Thoracic aorta (tissue), 2 donors: ENCODE measurements around the gene FKBP5. TPM values are rescaled to one million over a fixed set of nuclear protein-coding genes. Genes with fewer than 3 reads are reported as not detected.

Experiments used
- ATAC-seq: fragments of 150-250 bp; one replicate; pipeline ENCODE4 v1.8.0; 2017; ENCODE audit warnings: low read depth; ENCODE audit not compliant: insufficient number of reproducible peaks, low FRiP score
- DNase-seq: peaks from one replicate; pipeline ENCODE4 v3.0.0-alpha.2; 2020; ENCODE audit warnings: low spot score
- H3K27ac ChIP-seq, 2 donors: fragments of 200-600 bp; sonication (generic); 1 replicate in 1 of 2; 2 replicates in 1 of 2; pipeline ENCODE4 v1.5.1; 2016; ENCODE audit warnings: mild to moderate bottlenecking in 2 of 2, moderate library complexity in 2 of 2
- H3K27me3 ChIP-seq: fragments of 200-600 bp; sonication (generic); replicated peaks from 2 replicates; pipeline ENCODE4 v1.6.0; 2016; ENCODE audit warnings: mild to moderate bottlenecking; ENCODE audit not compliant: insufficient read depth
- H3K36me3 ChIP-seq: fragments of 200-600 bp; sonication (generic); one replicate; pipeline ENCODE4 v1.5.1; 2016
- H3K4me1 ChIP-seq, 2 donors: fragments of 200-600 bp; sonication (generic); 1 replicate in 1 of 2; 2 replicates in 1 of 2; pipeline versions ENCODE4 v1.5.1 to v1.6.0; 2016; ENCODE audit warnings: low read depth in 2 of 2, mild to moderate bottlenecking in 1 of 2; ENCODE audit not compliant: control insufficient read depth in 1 of 2
- H3K4me3 ChIP-seq: fragments of 200-600 bp; sonication (generic); 2 replicates; pipeline ENCODE4 v1.5.1; 2016; ENCODE audit warnings: mild to moderate bottlenecking
- H3K9me3 ChIP-seq: fragments of 200-600 bp; sonication (generic); 2 replicates; pipeline ENCODE4 v1.5.1; 2016
- CTCF ChIP-seq: fragments of 200-600 bp; sonication (generic); IDR thresholded peaks from one replicate; pipeline ENCODE4 v1.5.1; 2019; ENCODE audit warnings: antibody characterized with exemption
- total RNA-seq, 2 donors: library from RNA; depleted of rRNA; stranded (reverse); fragments of >200 nt; gene quantifications; one replicate each; pipeline versions ENCODE4 v1.1.0 to v1.2.3, GENCODE V29; 2016

FKBP5 gene
- total RNA-seq, 2 donors from 2014 or later: 156 to 271 TPM

DNA sequence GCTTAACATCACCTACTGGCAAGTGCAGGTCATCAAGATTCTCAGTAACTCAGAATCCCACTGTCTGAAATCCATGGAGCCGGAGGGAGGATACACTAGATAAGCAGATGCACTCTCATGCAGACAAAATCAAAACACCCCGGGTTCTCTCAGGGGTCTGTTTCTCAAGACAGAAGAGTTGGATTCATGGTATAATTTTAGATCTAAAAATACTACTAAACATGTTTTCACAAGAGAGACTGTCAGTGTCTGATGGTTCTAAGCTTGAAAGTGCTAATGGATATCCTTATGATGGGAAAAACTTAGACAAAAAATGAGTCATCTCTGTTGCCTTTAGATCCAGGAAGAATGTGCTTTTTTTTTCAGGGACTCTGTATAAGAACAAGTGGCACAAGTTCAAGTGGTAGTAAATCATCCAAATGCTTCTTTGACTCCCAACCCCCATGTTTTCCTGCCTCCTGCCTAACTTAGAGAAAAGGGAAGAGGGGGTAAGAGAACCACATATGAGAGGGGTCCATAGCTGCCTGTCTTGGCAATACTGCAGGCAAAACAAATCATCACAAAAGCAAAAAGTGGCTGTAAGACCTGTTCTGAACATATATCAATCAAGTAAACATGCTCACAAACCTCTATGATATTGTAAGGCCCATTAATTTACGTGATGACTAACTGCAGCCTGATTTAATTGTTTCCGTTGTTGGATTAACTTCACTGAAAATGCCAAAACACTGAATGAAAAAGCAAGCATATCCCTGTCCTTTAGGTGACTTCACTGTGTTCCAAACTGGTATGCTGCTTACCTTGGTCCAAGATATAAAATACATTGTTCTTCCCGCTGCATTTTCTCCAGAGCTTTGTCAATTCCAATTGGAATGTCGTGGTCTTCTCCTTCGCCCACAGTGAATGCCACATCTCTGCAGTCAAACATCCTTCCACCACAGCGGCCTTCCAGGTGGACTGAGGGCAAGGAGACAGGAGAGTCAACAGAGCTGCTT lies 92.0 kb downstream of the FKBP5 start:
- Histone ChIP-seq H3K36me3 (peaks cover 47% of the 10 kb centered on the region), H3K9me3 (no peaks in the 10 kb centered on the region), H3K4me1 (peaks cover 71 to 83% of the 10 kb centered on the region in 2 donors), H3K4me3 (no peak overlapping the region), H3K27ac (peak overlapping the region in 1 of 2 donors; percentile 45), H3K27me3 (no peaks in the 10 kb centered on the region)
- ATAC-seq: no peak
- DNase-seq: no peak
- no peak for TF ChIP-seq CTCF

GRCh38 chr6:35594503-35595186 lies 94.1 kb downstream of the FKBP5 start:
- ATAC-seq (no peak), DNase-seq (no peak)
- Histone ChIP-seq H3K36me3 (peaks cover 53% of the 10 kb centered on the region), H3K4me1 (peaks cover 72 to 83% of the 10 kb centered on the region in 2 donors), H3K4me3 (no peak overlapping the region), H3K27ac (no peak overlapping the region), H3K27me3 (no peaks in the 10 kb centered on the region), H3K9me3 (no peaks in the 10 kb centered on the region)
- no peak for TF ChIP-seq CTCF

- DNase-seq (no peak), ATAC-seq (no peak)
- Histone ChIP-seq H3K4me1 (peaks cover 67 to 83% of the 10 kb centered on the region in 2 donors), H3K9me3 (no peaks in the 10 kb centered on the region), H3K27ac (peak overlapping the region; percentile 95), H3K36me3 (peaks cover 65% of the 10 kb centered on the region), H3K4me3 (no peak overlapping the region), H3K27me3 (no peaks in the 10 kb centered on the region)
- no peak for TF ChIP-seq CTCF
These were observed 96.5 kb downstream of the FKBP5 start for GRCh38 chr6:35592178-35592577.

GRCh38 chr6:35590622-35591066 lies 98.1 kb downstream of the FKBP5 start:
- DNase-seq (no peak), ATAC-seq (peak; percentile 79)
- H3K27ac ChIP-seq: peak overlapping the region; percentile 95
- no peaks in the 10 kb centered on the region for H3K27me3 ChIP-seq
- TF ChIP-seq CTCF: no peak
- H3K9me3 ChIP-seq: no peaks in the 10 kb centered on the region
- H3K36me3 ChIP-seq: peaks cover 61% of the 10 kb centered on the region
- peaks cover 69 to 84% of the 10 kb centered on the region in 2 donors for H3K4me1 ChIP-seq
- no peak overlapping the region for H3K4me3 ChIP-seq

GRCh38 chr6:35589904-35590303 lies 98.8 kb downstream of the FKBP5 start:
- no peak overlapping the region for H3K4me3 ChIP-seq
- no peak for TF ChIP-seq CTCF
- peaks cover 72 to 90% of the 10 kb centered on the region in 2 donors for H3K4me1 ChIP-seq
- ATAC-seq (no peak), DNase-seq (no peak)
- H3K27me3 ChIP-seq: no peaks in the 10 kb centered on the region
- H3K27ac ChIP-seq: peak overlapping the region; percentile 95
- H3K36me3 ChIP-seq: peaks cover 55% of the 10 kb centered on the region
- no peaks in the 10 kb centered on the region for H3K9me3 ChIP-seq
